DND-41 (cell line): ENCODE results near the gene MISP3.
A peak's percentile ranks its signal among the peaks of the same experiment; 100 is the strongest.

Source experiments
- ATAC-seq: fragments of 200-7000 bp; cut with Tn5 transposase; 3 replicates; pipeline ENCODE4 v1.9.1; 2021; ENCODE audit warnings: low read depth; ENCODE audit not compliant: insufficient read depth
- DNase-seq: peaks from one replicate; pipeline ENCODE4 v3.0.0-alpha.2; 2020
- H2AFZ ChIP-seq: 2 replicates; pipeline ENCODE4 v1.6.0; 2012; ENCODE audit warnings: low read depth, low read length
- H3K27ac ChIP-seq: 2 replicates; pipeline ENCODE4 v1.5.1; 2012; ENCODE audit warnings: low read length, inconsistent platforms
- H3K27me3 ChIP-seq: fragments of 200-600 bp; sonication (generic); 2 replicates; pipeline ENCODE4 v1.6.0; 2012; ENCODE audit warnings: low read length, mild to moderate bottlenecking, inconsistent platforms; ENCODE audit not compliant: insufficient read depth, poor library complexity
- H3K36me3 ChIP-seq: 2 replicates; pipeline ENCODE4 v1.5.1; 2012; ENCODE audit warnings: low read length, inconsistent platforms; ENCODE audit not compliant: insufficient read depth
- H3K4me1 ChIP-seq: 2 replicates; pipeline ENCODE4 v1.5.1; 2012; ENCODE audit warnings: mild to moderate bottlenecking, low read length; ENCODE audit not compliant: insufficient read depth
- H3K4me2 ChIP-seq: 2 replicates; pipeline ENCODE4 v1.6.0; 2012; ENCODE audit warnings: mild to moderate bottlenecking, moderate library complexity, low read length, inconsistent platforms; ENCODE audit not compliant: insufficient read depth
- H3K4me3 ChIP-seq, 2 experiments: fragments of 200-600 bp in 1 of 2; shearing (Covaris generic) in 1 of 2; 2 replicates each; pipeline ENCODE4 v1.5.1; 2012 to 2016; ENCODE audit warnings: inconsistent platforms in 2 of 2, low read length in 2 of 2, mild to moderate bottlenecking in 2 of 2, low read depth in 1 of 2, moderate library complexity in 1 of 2
- H3K79me2 ChIP-seq: 2 replicates; pipeline ENCODE4 v1.6.0; 2012; ENCODE audit warnings: low read length, inconsistent platforms; ENCODE audit not compliant: insufficient read depth
- H3K9ac ChIP-seq: 2 replicates; pipeline ENCODE4 v1.6.0; 2012; ENCODE audit warnings: low read depth, mild to moderate bottlenecking, inconsistent platforms, low read length, moderate library complexity
- H3K9me3 ChIP-seq: 2 replicates; pipeline ENCODE4 v1.5.1; 2012; ENCODE audit warnings: low read length, moderate library complexity, mild to moderate bottlenecking, inconsistent platforms; ENCODE audit not compliant: insufficient read depth, severe bottlenecking
- H4K20me1 ChIP-seq: 2 replicates; pipeline ENCODE4 v1.6.0; 2012; ENCODE audit warnings: low read length; ENCODE audit not compliant: insufficient read depth
- CTCF ChIP-seq: IDR thresholded peaks from 2 replicates; pipeline ENCODE4 v1.5.1; 2012; ENCODE audit warnings: borderline replicate concordance, low read length, moderate library complexity, mild to moderate bottlenecking; ENCODE audit not compliant: poor library complexity, severe bottlenecking; ENCODE audit errors: extremely low read depth
- EZH2 ChIP-seq: IDR thresholded peaks from 3 replicates; pipeline ENCODE4 v1.6.1; 2012; ENCODE audit warnings: borderline replicate concordance, low read depth, mild to moderate bottlenecking, moderate library complexity, low read length, inconsistent platforms; ENCODE audit not compliant: severe bottlenecking

MISP3 gene

DNA sequence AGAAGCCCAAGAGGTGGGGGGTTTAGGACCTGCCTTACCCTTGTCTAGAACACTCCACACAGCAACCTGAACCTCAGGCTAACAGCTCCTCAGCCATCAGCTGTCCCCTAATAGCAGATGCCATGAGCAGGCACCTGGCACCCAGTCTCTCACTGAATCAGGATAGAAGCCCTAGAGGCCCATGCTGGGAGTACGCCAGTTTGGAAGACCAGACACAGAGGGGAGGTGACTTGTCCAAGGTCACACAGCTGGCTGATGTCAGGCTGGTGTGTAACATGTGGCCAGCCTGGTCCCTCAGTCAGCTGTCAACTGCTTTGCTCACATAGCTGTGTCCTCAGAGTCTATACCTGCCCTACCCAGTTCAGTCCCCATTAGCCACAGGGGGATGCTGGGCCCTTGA, 30.7 kb downstream of the MISP3 start:
- peak; percentile 44; the same call in 1 of the 3 replicates for ATAC-seq
- no peak overlapping the region for H3K4me2 ChIP-seq

DNA sequence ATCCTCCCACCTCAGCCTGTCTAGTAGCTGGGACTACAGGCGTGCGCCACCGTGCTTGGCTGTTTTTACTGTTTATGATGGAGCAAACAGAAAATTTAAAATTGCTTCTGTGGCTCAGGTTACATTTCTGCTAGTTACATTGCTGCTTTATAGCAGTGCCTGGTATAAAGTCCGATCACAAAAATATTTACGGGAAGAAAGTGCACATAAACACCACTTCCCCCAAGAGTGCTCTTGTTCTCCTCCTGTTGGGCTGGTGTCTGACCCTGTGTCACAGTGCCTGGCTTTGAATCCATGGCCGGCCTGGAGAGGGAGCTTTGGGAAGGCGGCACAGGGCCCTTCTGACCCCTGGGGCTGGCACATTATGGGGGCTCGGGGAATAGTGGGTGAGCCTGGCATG, 33.1 kb downstream of the MISP3 start:
- H2AFZ ChIP-seq, result no peak overlapping the region
- peaks cover 7% of the 10 kb centered on the region; the same call in 1 of the 2 replicates for H3K79me2 ChIP-seq
- H3K4me3 ChIP-seq, result no peak overlapping the region
- ATAC-seq (no peak), DNase-seq (no peak)
- H3K36me3 ChIP-seq, result peaks cover 34% of the 10 kb centered on the region
- peaks cover under 1% of the 10 kb centered on the region; the same call in 1 of the 2 replicates for H4K20me1 ChIP-seq
- H3K27me3 ChIP-seq, result no peaks in the 10 kb centered on the region
- H3K9ac ChIP-seq, result no peak overlapping the region
- H3K27ac ChIP-seq, result no peak overlapping the region
- H3K4me2 ChIP-seq, result no peak overlapping the region
- no peaks in the 10 kb centered on the region for H3K4me1 ChIP-seq
- TF ChIP-seq CTCF, result no peak
- no peak for TF ChIP-seq EZH2
- H3K9me3 ChIP-seq, result no peaks in the 10 kb centered on the region

More for the DNA sequence above, 30.7 kb downstream of the MISP3 start:
- DNase-seq, result no peak
- H3K36me3 ChIP-seq, result peaks cover 39% of the 10 kb centered on the region
- peaks cover 5% of the 10 kb centered on the region; the same call in 1 of the 2 replicates for H3K79me2 ChIP-seq
- H3K9ac ChIP-seq, result no peak overlapping the region
- no peaks in the 10 kb centered on the region for H3K4me1 ChIP-seq
- no peak overlapping the region for H2AFZ ChIP-seq
- H3K27me3 ChIP-seq, result no peaks in the 10 kb centered on the region
- no peak for TF ChIP-seq CTCF
- no peak for TF ChIP-seq EZH2
- H4K20me1 ChIP-seq, result no peaks in the 10 kb centered on the region; the same call in 1 of the 2 replicates
- no peak overlapping the region for H3K4me3 ChIP-seq
- no peak overlapping the region for H3K27ac ChIP-seq
- H3K9me3 ChIP-seq, result no peaks in the 10 kb centered on the region

GRCh38 chr19:14106840-14107239, 34.3 kb downstream of the MISP3 start:
- DNase-seq, result no peak

More at GRCh38 chr19:14106840-14107239, 34.3 kb downstream of the MISP3 start:
- TF ChIP-seq CTCF (no peak), EZH2 (no peak)
- Histone ChIP-seq H3K9me3 (no peaks in the 10 kb centered on the region), H4K20me1 (peaks cover 4% of the 10 kb centered on the region; the same call in 1 of the 2 replicates), H3K27me3 (no peaks in the 10 kb centered on the region), H3K27ac (no peak overlapping the region), H3K4me1 (no peaks in the 10 kb centered on the region), H3K36me3 (peaks cover 35% of the 10 kb centered on the region), H2AFZ (no peak overlapping the region), H3K79me2 (peaks cover 12% of the 10 kb centered on the region; the same call in 1 of the 2 replicates), H3K4me2 (no peak overlapping the region), H3K4me3 (no peak overlapping the region), H3K9ac (no peak overlapping the region)
- no peak for ATAC-seq
